ENCODE data around the gene PARD3B.

- no peak for TF ChIP-seq CTCF (conservative IDR thresholded peaks at IDR 0.05)
- TF ChIP-seq EZH2 (IDR thresholded peaks at IDR 0.05; ENCODE audit: low read depth): no peak
These were observed 920.5 kb downstream of the PARD3B start for GRCh38 chr2:205465791-205466190.

Measured in PC-9 (cell line).